ENCODE results near the gene KCNAB3. TPM values are rescaled to one million over a fixed set of nuclear protein-coding genes. Genes with fewer than 3 reads are reported as not detected.

KCNAB3 gene
- total RNA-seq = 1 to 10 TPM; 1.6 to 2.9 (median 2.6) TPM

- no peak for ATAC-seq (ENCODE audit: low FRiP score)
- TF ChIP-seq CTCF (IDR thresholded peaks at IDR 0.05) = no peak
- DNase-seq (ENCODE audit: low spot score) = no peak
Observed at GRCh38 chr17:7929158-7930023, at the start of gene KCNAB3. TSS of gene KCNAB3 (minus strand) at chr17:7929856. CDS start at chr17:7929435, 421 bp downstream.

GRCh38 chr17:7977805-7978204 is 48.1 kb upstream of the KCNAB3 start:
- TF ChIP-seq CTCF (IDR thresholded peaks at IDR 0.05) = no peak
- no peak for ATAC-seq (ENCODE audit: low FRiP score)
- DNase-seq (ENCODE audit: low spot score) = no peak

GRCh38 chr17:7977039-7977438 is 47.4 kb upstream of the KCNAB3 start:
- ATAC-seq (ENCODE audit: low FRiP score) (no peak), DNase-seq (ENCODE audit: low spot score) (no peak)
- TF ChIP-seq CTCF (IDR thresholded peaks at IDR 0.05) = no peak

- ATAC-seq (ENCODE audit: low FRiP score) = no peak
- no peak for DNase-seq (ENCODE audit: low spot score)
- no peak for TF ChIP-seq CTCF (IDR thresholded peaks at IDR 0.05)
Observed at GRCh38 chr17:7974638-7975131, 45.0 kb upstream of the KCNAB3 start.

GRCh38 chr17:7972131-7972785 is 42.6 kb upstream of the KCNAB3 start:
- no peak for TF ChIP-seq CTCF (IDR thresholded peaks at IDR 0.05)
- no peak for DNase-seq (ENCODE audit: low spot score)
- ATAC-seq (ENCODE audit: low FRiP score) = no peak

- TF ChIP-seq CTCF (IDR thresholded peaks at IDR 0.05) = no peak
- DNase-seq (ENCODE audit: low spot score) (no peak), ATAC-seq (ENCODE audit: low FRiP score) (no peak)
Observed at GRCh38 chr17:7971651-7972050, 42.0 kb upstream of the KCNAB3 start.

Data from omental fat pad (tissue), 4 donors.